K562 (cell line): Measurements from ENCODE around the gene CHD3. TPM values are rescaled to one million over a fixed set of nuclear protein-coding genes. Genes with fewer than 3 reads are reported as not detected.

Experiments used
- ATAC-seq: fragments of 200-7000 bp; cut with Tn5 transposase; 3 replicates; pipeline ENCODE4 v1.9.1; 2020; ENCODE audit warnings: moderate library complexity
- BruUV-seq: library from RNA; stranded (reverse); fragments of 400-500 nt; replicated peaks from 2 replicates; lab custom pipeline; 2021; lab: Mats Ljungman, UMichigan
- CTCF ChIA-PET: fragments of 300-600 bp; formaldehyde crosslinking; extraction: SDS; loops from one replicate; lab custom pipeline; 2021; ENCODE audit warnings: low intra/inter-chr PET ratio; lab: Yijun Ruan, JAX
- POLR2A ChIA-PET: fragments of 300-600, 350-650 bp; sonication (Branson Sonifier 250); formaldehyde crosslinking; extraction: SDS; loops from one replicate; lab custom pipeline; 2021; ENCODE audit warnings: antibody characterized with exemption, inconsistent platforms; lab: Yijun Ruan, JAX
- DNase-seq, 4 experiments: peaks; one replicate each; pipeline versions ENCODE4 v3.0.0 to v3.0.0-alpha.2; 2011 to 2018; ENCODE audit warnings: low spot score in 3 of 4, mixed read lengths in 3 of 4; ENCODE audit errors: extremely low read depth in 1 of 4
- FAIRE-seq: peaks from 2 replicates; lab custom pipeline; 2011; peaks lifted over from hg19 to GRCh38; lab: Jason Lieb, UNC
- H2AFZ ChIP-seq: 2 replicates; pipeline ENCODE4 v1.6.0; 2011; ENCODE audit warnings: low read depth, low read length, control low read depth, inconsistent platforms
- H3K27ac ChIP-seq: fragments of 200-600 bp; 3 replicates; pipeline ENCODE4 v1.8.0; 2011; ENCODE audit warnings: low read depth, mild to moderate bottlenecking, control low read depth, inconsistent platforms, low read length, moderate library complexity, mixed read lengths; ENCODE audit errors: extremely low read depth
- H3K27me3 ChIP-seq, 2 experiments: fragments of 300-600 bp in 1 of 2; 2 replicates in 1 of 2; 3 replicates in 1 of 2; pipeline versions ENCODE4 v1.6.0 to v1.8.0; 2011; ENCODE audit warnings: inconsistent platforms in 2 of 2, low read length in 2 of 2, mild to moderate bottlenecking in 1 of 2, mixed read lengths in 1 of 2, moderate library complexity in 1 of 2; ENCODE audit not compliant: control insufficient read depth in 2 of 2, insufficient read depth in 2 of 2
- H3K36me3 ChIP-seq: fragments of 300-600 bp; 3 replicates; pipeline ENCODE4 v1.8.0; 2011; ENCODE audit warnings: mild to moderate bottlenecking, low read length, inconsistent platforms; ENCODE audit not compliant: control insufficient read depth, insufficient read depth
- H3K4me1 ChIP-seq, 2 experiments: fragments of 200-600 bp in 1 of 2; replicated peaks in 1 of 2; 2 replicates in 1 of 2; 3 replicates in 1 of 2; pipeline versions ENCODE4 v1.5.1 to v1.8.0; 2011; ENCODE audit warnings: inconsistent platforms in 2 of 2, low read length in 2 of 2, mild to moderate bottlenecking in 1 of 2, mixed read lengths in 1 of 2, moderate library complexity in 1 of 2; ENCODE audit not compliant: control insufficient read depth in 2 of 2, insufficient read depth in 2 of 2
- H3K4me2 ChIP-seq: 2 replicates; pipeline ENCODE4 v1.6.1; 2011; ENCODE audit warnings: low read length, control low read depth, inconsistent platforms, mixed read lengths; ENCODE audit not compliant: insufficient read depth
- H3K4me3 ChIP-seq: fragments of 200-600 bp; sonication (generic), shearing (Covaris generic); 2 replicates; pipeline ENCODE4 v1.5.1; 2016; ENCODE audit warnings: control low read depth, inconsistent platforms
- H3K79me2 ChIP-seq: fragments of 200-600 bp; 3 replicates; pipeline ENCODE4 v1.8.0; 2011; ENCODE audit warnings: low read length, inconsistent platforms; ENCODE audit not compliant: control insufficient read depth, insufficient read depth
- H3K9ac ChIP-seq, 2 experiments: 2 replicates each; pipeline versions ENCODE4 v1.6.0 to v1.6.1; 2011; ENCODE audit warnings: low read depth in 2 of 2, low read length in 2 of 2, control low read depth in 1 of 2, inconsistent platforms in 1 of 2, mild to moderate bottlenecking in 1 of 2, mixed read lengths in 1 of 2; ENCODE audit not compliant: insufficient read depth in 1 of 2
- H3K9me1 ChIP-seq: one replicate; pipeline ENCODE4 v1.6.0; 2011; ENCODE audit warnings: inconsistent platforms, mild to moderate bottlenecking, low read length, moderate library complexity; ENCODE audit not compliant: control insufficient read depth, insufficient read depth
- H3K9me3 ChIP-seq: replicated peaks from 2 replicates; pipeline ENCODE4 v1.5.1; 2011; ENCODE audit warnings: low read depth, low read length, inconsistent platforms; ENCODE audit not compliant: control insufficient read depth, insufficient read depth
- H4K20me1 ChIP-seq: replicated peaks from 2 replicates; pipeline ENCODE4 v1.6.1; 2011; ENCODE audit warnings: low read length, inconsistent platforms, mixed read lengths; ENCODE audit not compliant: control insufficient read depth, insufficient read depth
- XRCC3 ChIP-seq: fragments of 450-650 bp; IDR thresholded peaks from 2 replicates; pipeline ENCODE4 v1.6.1; 2017; ENCODE audit warnings: mild to moderate bottlenecking, moderate library complexity
- WGBS: fragments of 100-300 bp; shearing (Covaris generic); methylation state at CpG from one replicate; pipeline ENCODE4 v1.1.6; 2016; ENCODE audit warnings: low coverage, mixed read lengths; ENCODE audit not compliant: insufficient coverage; ENCODE audit errors: missing lambda C conversion rate; 5-methylcytosine and 5-hydroxymethylcytosine counted together
- in situ Hi-C: fragments of 300-500 bp; cut with MboI; formaldehyde crosslinking; loops from 4 replicates; pipeline ENCODE4 v1.15.0; 2018; ENCODE audit warnings: inconsistent platforms, mixed read lengths
- intact Hi-C: fragments of 100-400 bp; cut with micrococcal nuclease; formaldehyde crosslinking; loops from 2 replicates; pipeline ENCODE4 v1.14.2; 2022
- polyA plus RNA-seq, 8 experiments: library from polyadenylated mRNA; depleted of rRNA in 4 of 8; stranded (reverse) in 5 of 8; unstranded in 3 of 8; fragments of >200 nt; fragmentation: Nextera tagmentation in 2 of 8; fragmentation: Illumina TruSeq in 1 of 8; extraction: Ambion mirVana in 2 of 8; extraction: Trizol in 1 of 8; gene quantifications; 2 replicates each; pipeline versions ENCODE4 v1.2.1 to v1.2.3, GENCODE V29; 2011 to 2014; ENCODE audit warnings: inconsistent platforms in 1 of 8, missing spikeins in 1 of 8
- small RNA-seq: library from RNA; depleted of rRNA; stranded (forward); fragments of <200 nt; gene quantifications from one replicate; pipeline ENCODE3, GENCODE V24; 2014
- total RNA-seq, 7 experiments: library from RNA; depleted of rRNA in 6 of 7; stranded (reverse); fragments of >200 nt in 6 of 7; fragmentation: Illumina TruSeq in 2 of 7; extraction: Trizol in 2 of 7; gene quantifications; 2 replicates each; pipeline versions ENCODE4 v1.2.1 to v1.2.3, GENCODE V29; 2011 to 2021; ENCODE audit warnings: low replicate concordance in 1 of 7

CHD3 gene
- total and polyA plus RNA-seq, 9 of the 15 experiments (the other 6 are each of a cell fraction or from before 2014, with no cell fraction given), result 0.39 to 38.2 (median 21.2) TPM

DNA sequence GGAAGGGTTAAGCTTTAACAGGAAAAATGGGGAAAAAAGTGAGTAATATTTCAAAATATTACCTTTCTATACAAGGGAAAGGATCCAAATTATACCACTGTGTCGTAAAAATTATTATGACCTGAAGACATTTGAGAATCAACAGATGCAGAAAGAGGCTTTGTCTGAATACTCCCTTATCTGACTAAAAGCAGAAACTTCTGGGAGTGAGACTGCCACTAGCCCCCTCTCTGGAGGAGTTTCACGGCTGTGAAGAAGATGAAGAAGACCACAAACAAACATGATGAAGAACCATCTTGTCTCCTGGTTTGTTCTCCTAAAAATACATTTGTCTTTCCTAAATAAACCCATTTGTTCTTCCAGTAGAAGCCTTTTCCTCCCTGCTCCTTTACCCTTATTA, 72.8 kb downstream of the CHD3 start:
- Histone ChIP-seq H2AFZ (no peak overlapping the region), H3K36me3 (no peaks in the 10 kb centered on the region), H3K4me1 (no peaks in the 10 kb centered on the region; a peak in 1 of 5 replicates), H3K27ac (no peak overlapping the region), H3K9ac (no peak overlapping the region), H3K79me2 (no peaks in the 10 kb centered on the region), H3K4me3 (no peak overlapping the region), H3K9me1 (no peaks in the 10 kb centered on the region), H3K4me2 (no peak overlapping the region), H3K9me3 (no peaks in the 10 kb centered on the region), H4K20me1 (no peaks in the 10 kb centered on the region), H3K27me3 (peaks cover 3 to 5% of the 10 kb centered on the region in 2 experiments; a peak in 2 of 5 replicates)
- ATAC-seq (no peak), DNase-seq (no peak), FAIRE-seq (no peak)
- 0% methylated on average over 2 of the region's 2 CpGs for WGBS
- BruUV-seq, result no TSS peak
- TF ChIP-seq XRCC3, result no peak
- intact Hi-C loops (no loop called here), in situ Hi-C loops (no loop called here)
- ChIA-PET CTCF (no interaction called here), POLR2A (interaction anchor here (1.7 to 1.9 kb wide), 2 partner anchors 17 to 19 kb away, joined by 5 to 7 read pairs; no protein-coding TSS in a partner anchor)

Small RNAs within 50 kb of the gene (small RNA-seq; reads per million reads assigned to genes)
- 1.6 reads per million, percentile 76 among the genes with 10 or more reads in this experiment for gene SCARNA21

Other genes with a start within 250 kb of the CHD3 start
Only the 7 nearest of the 18 such genes appear.
- gene TMEM88, start 33.7 kb upstream of the CHD3 start, total RNA-seq (2014; rRNA removed), result 0.32 TPM in 1 of 2 replicates, not detected in the other
- not detected in 2 replicates for gene TMEM88, start 33.7 kb upstream of the CHD3 start, total RNA-seq (2014; rRNA removed; fragmentation: Illumina TruSeq; extraction: Trizol)
- gene TMEM88, start 33.7 kb upstream of the CHD3 start, total RNA-seq (2015; rRNA removed; fragmentation: Illumina TruSeq; extraction: Trizol), result not detected in 2 replicates
- gene TMEM88, start 33.7 kb upstream of the CHD3 start, total RNA-seq (2021), result 1.0 and 1.4 TPM in 2 replicates
- gene TMEM88, start 33.7 kb upstream of the CHD3 start, polyA plus RNA-seq (2011; rRNA removed), result 0.12 and 0.13 TPM in 2 replicates
- gene TMEM88, start 33.7 kb upstream of the CHD3 start, polyA plus RNA-seq (2014; fragmentation: Illumina TruSeq; extraction: Trizol), result 0.42 TPM in 2 replicates
- gene TMEM88, start 33.7 kb upstream of the CHD3 start, polyA plus RNA-seq (2014; fragmentation: Nextera tagmentation; extraction: Ambion mirVana), result under 1 TPM in 1 of 2 experiments, not detected in 1; 0.10 TPM
- 0.40 TPM in 1 of 2 replicates, not detected in the other for gene TMEM88, start 33.7 kb upstream of the CHD3 start, polyA plus RNA-seq (2014; rRNA removed)
- 99.8 TPM in 2 replicates for gene NAA38, start 31.2 kb upstream of the CHD3 start, total RNA-seq (2014; rRNA removed)
- 13.3 and 16.4 TPM in 2 replicates for gene NAA38, start 31.2 kb upstream of the CHD3 start, total RNA-seq (2014; rRNA removed; fragmentation: Illumina TruSeq; extraction: Trizol)
- gene NAA38, start 31.2 kb upstream of the CHD3 start, total RNA-seq (2015; rRNA removed; fragmentation: Illumina TruSeq; extraction: Trizol), result 52.6 and 57.3 TPM in 2 replicates
- gene NAA38, start 31.2 kb upstream of the CHD3 start, total RNA-seq (2021), result 54.7 and 61.2 TPM in 2 replicates
- gene NAA38, start 31.2 kb upstream of the CHD3 start, polyA plus RNA-seq (2011; rRNA removed), result 34.5 and 39.9 TPM in 2 replicates
- gene NAA38, start 31.2 kb upstream of the CHD3 start, polyA plus RNA-seq (2014; fragmentation: Illumina TruSeq; extraction: Trizol), result 19.1 and 32.8 TPM in 2 replicates
- 10 to 100 TPM; 70.4 to 90.4 TPM for gene NAA38, start 31.2 kb upstream of the CHD3 start, polyA plus RNA-seq (2014; fragmentation: Nextera tagmentation; extraction: Ambion mirVana)
- gene NAA38, start 31.2 kb upstream of the CHD3 start, polyA plus RNA-seq (2014; rRNA removed), result 87.3 and 104 TPM in 2 replicates
- 4.7 and 6.0 TPM in 2 replicates for gene CYB5D1, start 30.8 kb upstream of the CHD3 start, total RNA-seq (2014; rRNA removed)
- 5.7 and 5.8 TPM in 2 replicates for gene CYB5D1, start 30.8 kb upstream of the CHD3 start, total RNA-seq (2014; rRNA removed; fragmentation: Illumina TruSeq; extraction: Trizol)
- 6.4 and 7.6 TPM in 2 replicates for gene CYB5D1, start 30.8 kb upstream of the CHD3 start, total RNA-seq (2015; rRNA removed; fragmentation: Illumina TruSeq; extraction: Trizol)
- 6.9 and 7.8 TPM in 2 replicates for gene CYB5D1, start 30.8 kb upstream of the CHD3 start, total RNA-seq (2021)
- gene CYB5D1, start 30.8 kb upstream of the CHD3 start, polyA plus RNA-seq (2011; rRNA removed), result 4.2 and 7.2 TPM in 2 replicates
- gene CYB5D1, start 30.8 kb upstream of the CHD3 start, polyA plus RNA-seq (2014; fragmentation: Illumina TruSeq; extraction: Trizol), result 7.3 and 7.9 TPM in 2 replicates
- 1 to 10 TPM; 2.4 to 5.7 TPM for gene CYB5D1, start 30.8 kb upstream of the CHD3 start, polyA plus RNA-seq (2014; fragmentation: Nextera tagmentation; extraction: Ambion mirVana)
- gene CYB5D1, start 30.8 kb upstream of the CHD3 start, polyA plus RNA-seq (2014; rRNA removed), result 4.8 and 7.5 TPM in 2 replicates
- 1.9 and 4.1 TPM in 2 replicates for gene RNF227, start 27.5 kb downstream of the CHD3 start, total RNA-seq (2014; rRNA removed)
- gene RNF227, start 27.5 kb downstream of the CHD3 start, total RNA-seq (2014; rRNA removed; fragmentation: Illumina TruSeq; extraction: Trizol), result 2.2 and 2.3 TPM in 2 replicates
- 2.1 and 2.2 TPM in 2 replicates for gene RNF227, start 27.5 kb downstream of the CHD3 start, total RNA-seq (2015; rRNA removed; fragmentation: Illumina TruSeq; extraction: Trizol)
- 2.1 and 2.3 TPM in 2 replicates for gene RNF227, start 27.5 kb downstream of the CHD3 start, total RNA-seq (2021)
- gene RNF227, start 27.5 kb downstream of the CHD3 start, polyA plus RNA-seq (2011; rRNA removed), result 3.0 and 3.3 TPM in 2 replicates
- gene RNF227, start 27.5 kb downstream of the CHD3 start, polyA plus RNA-seq (2014; fragmentation: Illumina TruSeq; extraction: Trizol), result 2.8 and 3.0 TPM in 2 replicates
- 1 to 10 TPM; 1.1 to 1.5 TPM for gene RNF227, start 27.5 kb downstream of the CHD3 start, polyA plus RNA-seq (2014; fragmentation: Nextera tagmentation; extraction: Ambion mirVana)
- 4.7 and 6.7 TPM in 2 replicates for gene RNF227, start 27.5 kb downstream of the CHD3 start, polyA plus RNA-seq (2014; rRNA removed)
- gene KCNAB3, start 41.1 kb downstream of the CHD3 start, total RNA-seq (2014; rRNA removed), result 0.37 and 1.3 TPM in 2 replicates
- gene KCNAB3, start 41.1 kb downstream of the CHD3 start, total RNA-seq (2014; rRNA removed; fragmentation: Illumina TruSeq; extraction: Trizol), result 0.70 and 0.76 TPM in 2 replicates
- 0.57 and 0.69 TPM in 2 replicates for gene KCNAB3, start 41.1 kb downstream of the CHD3 start, total RNA-seq (2015; rRNA removed; fragmentation: Illumina TruSeq; extraction: Trizol)
- gene KCNAB3, start 41.1 kb downstream of the CHD3 start, total RNA-seq (2021), result 1.7 and 2.5 TPM in 2 replicates
- gene KCNAB3, start 41.1 kb downstream of the CHD3 start, polyA plus RNA-seq (2011; rRNA removed), result 1.1 and 2.0 TPM in 2 replicates
- gene KCNAB3, start 41.1 kb downstream of the CHD3 start, polyA plus RNA-seq (2014; fragmentation: Illumina TruSeq; extraction: Trizol), result 0.61 and 1.4 TPM in 2 replicates
- under 1 TPM; 0.03 to 0.17 TPM for gene KCNAB3, start 41.1 kb downstream of the CHD3 start, polyA plus RNA-seq (2014; fragmentation: Nextera tagmentation; extraction: Ambion mirVana)
- gene KCNAB3, start 41.1 kb downstream of the CHD3 start, polyA plus RNA-seq (2014; rRNA removed), result 1.0 and 2.1 TPM in 2 replicates
- gene TRAPPC1, start 43.2 kb downstream of the CHD3 start, total RNA-seq (2014; rRNA removed), result 18.3 and 21.9 TPM in 2 replicates
- 11.7 and 15.4 TPM in 2 replicates for gene TRAPPC1, start 43.2 kb downstream of the CHD3 start, total RNA-seq (2014; rRNA removed; fragmentation: Illumina TruSeq; extraction: Trizol)
- gene TRAPPC1, start 43.2 kb downstream of the CHD3 start, total RNA-seq (2015; rRNA removed; fragmentation: Illumina TruSeq; extraction: Trizol), result 11.9 and 13.4 TPM in 2 replicates
- gene TRAPPC1, start 43.2 kb downstream of the CHD3 start, total RNA-seq (2021), result 59.2 and 64.5 TPM in 2 replicates
- gene TRAPPC1, start 43.2 kb downstream of the CHD3 start, polyA plus RNA-seq (2011; rRNA removed), result 36.2 and 47.0 TPM in 2 replicates
- gene TRAPPC1, start 43.2 kb downstream of the CHD3 start, polyA plus RNA-seq (2014; fragmentation: Illumina TruSeq; extraction: Trizol), result 79.0 and 82.8 TPM in 2 replicates
- 10 to 100 TPM; 33.2 to 39.8 TPM for gene TRAPPC1, start 43.2 kb downstream of the CHD3 start, polyA plus RNA-seq (2014; fragmentation: Nextera tagmentation; extraction: Ambion mirVana)
- 44.6 and 52.6 TPM in 2 replicates for gene TRAPPC1, start 43.2 kb downstream of the CHD3 start, polyA plus RNA-seq (2014; rRNA removed)
- gene CNTROB, start 43.4 kb downstream of the CHD3 start, total RNA-seq (2014; rRNA removed), result 20.0 and 20.7 TPM in 2 replicates
- gene CNTROB, start 43.4 kb downstream of the CHD3 start, total RNA-seq (2014; rRNA removed; fragmentation: Illumina TruSeq; extraction: Trizol), result 18.2 and 19.0 TPM in 2 replicates
- gene CNTROB, start 43.4 kb downstream of the CHD3 start, total RNA-seq (2015; rRNA removed; fragmentation: Illumina TruSeq; extraction: Trizol), result 23.0 and 26.0 TPM in 2 replicates
- gene CNTROB, start 43.4 kb downstream of the CHD3 start, total RNA-seq (2021), result 28.9 and 33.1 TPM in 2 replicates
- gene CNTROB, start 43.4 kb downstream of the CHD3 start, polyA plus RNA-seq (2011; rRNA removed), result 28.5 and 32.9 TPM in 2 replicates
- 31.8 and 33.3 TPM in 2 replicates for gene CNTROB, start 43.4 kb downstream of the CHD3 start, polyA plus RNA-seq (2014; fragmentation: Illumina TruSeq; extraction: Trizol)
- gene CNTROB, start 43.4 kb downstream of the CHD3 start, polyA plus RNA-seq (2014; fragmentation: Nextera tagmentation; extraction: Ambion mirVana), result 1 to 10 TPM; 1.9 to 2.3 TPM
- gene CNTROB, start 43.4 kb downstream of the CHD3 start, polyA plus RNA-seq (2014; rRNA removed), result 23.5 and 33.3 TPM in 2 replicates